HG03432 (cell line): ENCODE measurements around the gene RPS21.

Experiments
- ATAC-seq: cut with Tn5 transposase; IDR thresholded peaks from one replicate; pipeline ENCODE4 v1.9.1; 2021; ENCODE audit warnings: mild to moderate bottlenecking, moderate library complexity; ENCODE audit not compliant: unreplicated experiment

RPS21 gene

GRCh38 chr20:62386383-62387218 lies at the start of gene RPS21:
Gene RPS21 (plus strand): TSS chr20:62387103. CDS start chr20:62387339, 236 bp downstream.
- peak; percentile 87 for ATAC-seq

GRCh38 chr20:62337558-62338293 lies 49.2 kb upstream of the RPS21 start:
- ATAC-seq, result peak; percentile 40

GRCh38 chr20:62338294-62338620 lies 48.6 kb upstream of the RPS21 start:
- ATAC-seq, result no peak

GRCh38 chr20:62339647-62340062 lies 47.2 kb upstream of the RPS21 start:
- peak; percentile 79 for ATAC-seq

GRCh38 chr20:62342910-62343309 lies 44.0 kb upstream of the RPS21 start:
- ATAC-seq, result no peak

GRCh38 chr20:62344092-62344491 lies 42.8 kb upstream of the RPS21 start:
- ATAC-seq, result no peak

GRCh38 chr20:62344782-62345181 lies 42.1 kb upstream of the RPS21 start:
- no peak for ATAC-seq

- ATAC-seq, result no peak
Measured at GRCh38 chr20:62345681-62346370, 41.1 kb upstream of the RPS21 start.

GRCh38 chr20:62346398-62347150 lies 40.3 kb upstream of the RPS21 start:
- no peak for ATAC-seq

- no peak for ATAC-seq
Measured at GRCh38 chr20:62347151-62347404, 39.8 kb upstream of the RPS21 start.

- ATAC-seq, result no peak
Measured at GRCh38 chr20:62347445-62347844, 39.5 kb upstream of the RPS21 start.

- ATAC-seq, result no peak
Measured at GRCh38 chr20:62348604-62349003, 38.3 kb upstream of the RPS21 start.

GRCh38 chr20:62349556-62350097 lies 37.3 kb upstream of the RPS21 start:
- ATAC-seq, result no peak

GRCh38 chr20:62350098-62350628 lies 36.7 kb upstream of the RPS21 start:
- ATAC-seq, result no peak

- ATAC-seq, result no peak
Measured at GRCh38 chr20:62350629-62351422, 36.1 kb upstream of the RPS21 start.

GRCh38 chr20:62351469-62352401 lies 35.2 kb upstream of the RPS21 start:
- no peak for ATAC-seq

- ATAC-seq, result no peak
Measured at GRCh38 chr20:62352402-62353288, 34.3 kb upstream of the RPS21 start.
